GM18873 (cell line): ENCODE data around the gene EOLA2.
A peak's percentile ranks its signal among the peaks of the same experiment; 100 is the strongest.
"Not testable (repeated sequence)": the region's sequence is repeated elsewhere in the genome, so short reads cannot be mapped to it uniquely, and the experiment has no call there.

ENCODE experiments used
- ATAC-seq: cut with Tn5 transposase; IDR thresholded peaks from one replicate; pipeline ENCODE4 v1.9.1; 2021; ENCODE audit warnings: mild to moderate bottlenecking, moderate library complexity, moderate number of reproducible peaks; ENCODE audit not compliant: unreplicated experiment, low FRiP score

EOLA2 gene

GRCh38 chrX:149938427-149938880, at the start of gene EOLA2:
Gene EOLA2, minus strand, starts transcription at chrX:149938491. Its CDS starts 4,617 bp downstream, at chrX:149933874.
- ATAC-seq, result peak; percentile 83

- peak; percentile 68 for ATAC-seq
Observed at GRCh38 chrX:149987613-149988012, 49.3 kb upstream of the EOLA2 start.

- no peak for ATAC-seq
Observed at GRCh38 chrX:149984411-149984810, 46.1 kb upstream of the EOLA2 start.

- ATAC-seq, result no peak
Observed at GRCh38 chrX:149982310-149982709, 44.0 kb upstream of the EOLA2 start.

- ATAC-seq, result no peak
Observed at GRCh38 chrX:149979126-149979644, 40.9 kb upstream of the EOLA2 start.

- ATAC-seq, result peak; percentile 82
Observed at GRCh38 chrX:149962859-149963757, 24.8 kb upstream of the EOLA2 start.

DNA sequence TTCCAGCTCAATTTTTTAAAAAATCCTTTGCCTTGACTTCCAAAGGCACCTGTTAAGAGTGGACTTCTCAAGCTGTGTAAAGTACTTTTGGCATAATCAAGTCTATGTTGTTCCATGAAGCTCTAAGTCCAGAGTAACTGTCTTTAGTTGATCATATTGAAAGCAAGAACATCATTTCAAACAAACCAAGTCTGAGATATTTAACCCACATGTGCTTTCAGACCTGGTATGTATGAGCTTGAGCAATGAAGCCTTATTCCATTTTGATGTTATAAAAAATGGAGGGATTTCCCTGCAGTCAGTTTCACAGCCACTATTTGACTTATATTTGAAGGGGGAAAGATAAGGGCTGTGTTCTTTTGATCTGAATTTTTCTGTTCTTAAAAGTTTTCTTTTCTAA, 23.7 kb upstream of the EOLA2 start:
- no peak for ATAC-seq

- ATAC-seq, result no peak
Observed at GRCh38 chrX:149961572-149961971, 23.3 kb upstream of the EOLA2 start.

- ATAC-seq, result no peak
Observed at GRCh38 chrX:149950681-149951080, 12.4 kb upstream of the EOLA2 start.

GRCh38 chrX:149949743-149950436, 11.6 kb upstream of the EOLA2 start:
- ATAC-seq, result no peak

GRCh38 chrX:149948016-149948415, 9.7 kb upstream of the EOLA2 start:
- no peak for ATAC-seq

GRCh38 chrX:149946932-149947331, 8.6 kb upstream of the EOLA2 start:
- not testable (repeated sequence) for ATAC-seq

- not testable (repeated sequence) for ATAC-seq
Observed at GRCh38 chrX:149945820-149946219, 7.5 kb upstream of the EOLA2 start.

GRCh38 chrX:149945087-149945670, 6.9 kb upstream of the EOLA2 start:
- not testable (repeated sequence) for ATAC-seq

GRCh38 chrX:149940674-149941024, 2.4 kb upstream of the EOLA2 start:
- ATAC-seq, result not testable (repeated sequence)

DNA sequence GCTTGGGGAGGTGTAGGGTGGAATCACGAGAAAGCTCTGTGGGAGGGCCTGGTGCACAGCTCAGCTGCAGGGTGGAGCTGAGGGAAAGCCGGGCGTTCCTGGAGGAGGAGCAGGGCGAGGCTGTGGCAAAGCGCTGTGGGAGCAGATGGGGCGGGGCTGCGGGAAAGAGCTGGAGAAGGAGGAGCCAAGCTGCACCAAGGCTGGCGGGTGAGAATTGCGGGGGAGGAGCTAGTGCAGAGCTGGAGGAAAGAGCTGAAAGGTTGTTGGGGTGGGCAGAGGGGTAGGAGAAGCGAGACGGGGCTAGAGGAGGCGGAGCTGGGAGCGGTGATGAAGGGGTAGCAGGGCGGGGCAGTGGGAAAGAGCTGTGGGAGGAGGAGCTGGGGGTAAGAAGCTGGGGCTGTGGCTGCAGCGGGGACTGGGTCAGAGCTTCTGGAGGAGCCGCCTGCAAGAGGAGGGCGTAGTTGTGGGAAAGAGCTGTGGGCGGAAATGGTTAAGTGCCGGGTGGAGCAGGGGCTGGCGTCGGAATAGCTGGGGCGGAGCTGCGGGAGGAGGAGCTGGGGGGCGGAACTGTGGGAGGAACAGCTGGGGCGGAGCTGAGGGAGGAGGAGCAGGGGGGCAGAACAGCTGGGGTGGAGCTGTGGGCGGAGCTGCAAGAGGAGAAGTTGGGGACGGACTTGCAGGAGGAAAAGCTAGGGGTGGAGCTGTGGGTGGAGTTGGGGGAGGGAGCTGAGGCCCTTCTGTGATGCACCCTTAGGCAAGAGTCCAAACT, 1.8 kb upstream of the EOLA2 start:
- peak; percentile 49 for ATAC-seq

DNA sequence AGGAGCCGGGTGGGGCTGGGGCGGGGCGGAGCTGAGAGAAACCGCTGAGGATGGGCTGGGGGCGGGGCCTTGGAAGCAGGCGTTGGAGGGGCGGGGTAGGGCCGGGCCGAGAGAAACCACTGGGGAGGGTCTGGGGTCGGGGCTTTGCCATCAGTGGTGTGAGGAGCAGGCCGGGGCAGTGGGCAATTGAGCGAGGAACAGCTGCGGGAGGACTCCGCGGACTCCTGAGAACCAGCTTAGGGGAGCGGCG, 1.3 kb upstream of the EOLA2 start:
- no peak for ATAC-seq

- ATAC-seq, result no peak
Observed at GRCh38 chrX:149938881-149939654, 777 bp upstream of the EOLA2 start.

- ATAC-seq, result no peak
Observed at GRCh38 chrX:149937871-149938426, 342 bp downstream of the EOLA2 start.
